Esophagus muscularis mucosa (tissue), 4 donors: ENCODE results near the gene TRIM71. TPM values are rescaled to one million over a fixed set of nuclear protein-coding genes. Genes with fewer than 3 reads are reported as not detected.

Experiments used
- DNase-seq: peaks from one replicate; pipeline ENCODE4 v3.0.0-alpha.2; 2017; ENCODE audit errors: extremely low spot score
- H3K27ac ChIP-seq, 4 donors: fragments of 200-600 bp; sonication (generic); replicated peaks in 1 of 4; 1 replicate in 3 of 4; 2 replicates in 1 of 4; pipeline ENCODE4 v1.5.1; 2016 to 2019; ENCODE audit warnings: mild to moderate bottlenecking in 1 of 4
- H3K27me3 ChIP-seq, 4 donors: fragments of 200-600 bp; sonication (generic); one replicate each; pipeline versions ENCODE4 v1.5.1 to v1.6.0; 2016 to 2019
- H3K36me3 ChIP-seq, 4 donors: fragments of 200-600 bp; sonication (generic); one replicate each; pipeline ENCODE4 v1.5.1; 2016 to 2019
- H3K4me1 ChIP-seq, 4 donors: fragments of 200-600 bp; sonication (generic); one replicate each; pipeline ENCODE4 v1.5.1; 2016 to 2019
- H3K4me3 ChIP-seq, 4 donors: fragments of 200-600 bp; sonication (generic); 1 replicate in 2 of 4; 2 replicates in 2 of 4; pipeline ENCODE4 v1.5.1; 2016 to 2019; ENCODE audit warnings: mild to moderate bottlenecking in 4 of 4, moderate library complexity in 1 of 4
- H3K9me3 ChIP-seq, 4 donors: fragments of 200-600 bp; sonication (generic); 1 replicate in 3 of 4; 2 replicates in 1 of 4; pipeline ENCODE4 v1.5.1; 2016 to 2019
- CTCF ChIP-seq, 3 experiments: fragments of 200-600 bp in 2 of 3; fragments of 450-650 bp in 1 of 3; sonication (generic) in 2 of 3; IDR thresholded peaks; one replicate each; pipeline ENCODE4 v1.5.1; 2017 to 2019; ENCODE audit warnings: antibody characterized with exemption in 3 of 3, mild to moderate bottlenecking in 2 of 3, moderate library complexity in 1 of 3
- EP300 ChIP-seq: sonication (generic); formaldehyde crosslinking; IDR thresholded peaks from one replicate; pipeline ENCODE4 v1.6.1; 2017; ENCODE audit warnings: antibody characterized with exemption
- POLR2A ChIP-seq: fragments of 450-650 bp; IDR thresholded peaks from one replicate; pipeline ENCODE4 v1.6.1; 2017; ENCODE audit warnings: antibody characterized with exemption, moderate library complexity, mild to moderate bottlenecking, low read depth
- POLR2AphosphoS5 ChIP-seq, 2 donors: sonication (generic); formaldehyde crosslinking; IDR thresholded peaks; one replicate each; pipeline ENCODE4 v1.6.1; 2017; ENCODE audit warnings: antibody characterized with exemption in 2 of 2
- WGBS: methylation state at CpG from one replicate; pipeline ENCODE4 v1.1.5; 2018; 5-methylcytosine and 5-hydroxymethylcytosine counted together
- intact Hi-C: fragments of 100-400 bp; cut with DNase I; formaldehyde crosslinking; loops from one replicate; pipeline ENCODE4 v1.15.1; 2023
- total RNA-seq, 4 donors: library from RNA; depleted of rRNA; stranded (reverse); fragments of >200 nt; gene quantifications; one replicate each; pipeline versions ENCODE4 v1.1.0 to v1.2.1, GENCODE V29; 2016

The TRIM71 gene
- total RNA-seq, 4 donors from 2014 or later: not detected

- Histone ChIP-seq H3K36me3 (no peaks in the 10 kb centered on the region), H3K4me3 (no peak overlapping the region), H3K27ac (no peak overlapping the region), H3K27me3 (no peaks in the 10 kb centered on the region), H3K4me1 (no peaks in the 10 kb centered on the region), H3K9me3 (no peaks in the 10 kb centered on the region)
- TF ChIP-seq CTCF (IDR thresholded peaks at IDR 0.05) (no peak), POLR2AphosphoS5 (IDR thresholded peaks at IDR 0.05) (no peak), EP300 (no peak), POLR2A (no peak)
- DNase-seq: no peak
- intact Hi-C loops: no loop called here
- WGBS: 78% methylated on average over 2 of the region's 2 CpGs
Observed at GRCh38 chr3:32883817-32884216, 66.0 kb downstream of the TRIM71 start.

- Histone ChIP-seq H3K27me3 (no peaks in the 10 kb centered on the region), H3K27ac (no peak overlapping the region), H3K4me1 (no peaks in the 10 kb centered on the region), H3K4me3 (no peak overlapping the region), H3K9me3 (no peaks in the 10 kb centered on the region), H3K36me3 (no peaks in the 10 kb centered on the region)
- DNase-seq: no peak
- WGBS: 81% methylated on average over 2 of the region's 2 CpGs
- intact Hi-C loops: no loop called here
- TF ChIP-seq POLR2A: no peak
- TF ChIP-seq CTCF (IDR thresholded peaks at IDR 0.05): no peak
- no peak for TF ChIP-seq POLR2AphosphoS5 (IDR thresholded peaks at IDR 0.05)
- no peak for TF ChIP-seq EP300
Observed at GRCh38 chr3:32884591-32884990, 66.8 kb downstream of the TRIM71 start.

GRCh38 chr3:32885283-32885901 is 67.6 kb downstream of the TRIM71 start:
- Histone ChIP-seq H3K27me3 (no peaks in the 10 kb centered on the region), H3K27ac (no peak overlapping the region), H3K9me3 (no peaks in the 10 kb centered on the region), H3K4me1 (no peaks in the 10 kb centered on the region), H3K36me3 (no peaks in the 10 kb centered on the region), H3K4me3 (no peak overlapping the region)
- 84% methylated on average over 9 of the region's 11 CpGs for WGBS
- DNase-seq: no peak
- intact Hi-C loops: no loop called here
- TF ChIP-seq POLR2AphosphoS5 (IDR thresholded peaks at IDR 0.05): no peak
- TF ChIP-seq CTCF (IDR thresholded peaks at IDR 0.05): no peak
- TF ChIP-seq EP300: no peak
- no peak for TF ChIP-seq POLR2A

- no peak for DNase-seq
- 77% methylated on average over 4 of the region's 4 CpGs for WGBS
- Histone ChIP-seq H3K4me3 (no peak overlapping the region), H3K9me3 (no peaks in the 10 kb centered on the region), H3K36me3 (no peaks in the 10 kb centered on the region), H3K27me3 (no peaks in the 10 kb centered on the region), H3K4me1 (no peaks in the 10 kb centered on the region), H3K27ac (no peak overlapping the region)
- intact Hi-C loops: no loop called here
- TF ChIP-seq POLR2A (no peak), EP300 (no peak), CTCF (IDR thresholded peaks at IDR 0.05) (no peak), POLR2AphosphoS5 (IDR thresholded peaks at IDR 0.05) (no peak)
Observed at GRCh38 chr3:32886296-32886695, 68.5 kb downstream of the TRIM71 start.

GRCh38 chr3:32886911-32887310 is 69.1 kb downstream of the TRIM71 start:
- Histone ChIP-seq H3K36me3 (no peaks in the 10 kb centered on the region), H3K27ac (no peak overlapping the region), H3K4me1 (no peaks in the 10 kb centered on the region), H3K27me3 (no peaks in the 10 kb centered on the region), H3K9me3 (no peaks in the 10 kb centered on the region), H3K4me3 (no peak overlapping the region)
- 86% methylated on average over 3 of the region's 3 CpGs for WGBS
- DNase-seq: no peak
- intact Hi-C loops: no loop called here
- TF ChIP-seq CTCF (IDR thresholded peaks at IDR 0.05) (no peak), POLR2A (no peak), POLR2AphosphoS5 (IDR thresholded peaks at IDR 0.05) (no peak), EP300 (no peak)
